K562 (cell line): ENCODE measurements around the gene PNPLA7. TPM values are rescaled to one million over a fixed set of nuclear protein-coding genes. Genes with fewer than 3 reads are reported as not detected.

Experiments
- AFF4 ChIP-seq: sonication (generic); formaldehyde crosslinking; IDR thresholded peaks from 2 replicates; pipeline ENCODE4 v1.8.0; 2023; ENCODE audit warnings: mild to moderate bottlenecking, missing genetic modification reagents
- BCOR ChIP-seq: fragments of 450-650 bp; IDR thresholded peaks from 2 replicates; pipeline ENCODE4 v1.6.1; 2016
- HMG20B ChIP-seq: fragments of 250-450 bp; sonication (Bioruptor Pico); IDR thresholded peaks from 2 replicates; pipeline ENCODE4 v1.5.0; 2021; ENCODE audit warnings: mild to moderate bottlenecking
- MCM2 ChIP-seq: fragments of 450-650 bp; IDR thresholded peaks from 2 replicates; pipeline ENCODE4 v1.6.1; 2017; ENCODE audit warnings: low read depth, mild to moderate bottlenecking
- MTA1 ChIP-seq: fragments of 450-650 bp; IDR thresholded peaks from 2 replicates; pipeline ENCODE4 v1.6.1; 2017; ENCODE audit warnings: borderline replicate concordance
- PCBP2 ChIP-seq: fragments of 200-400 bp; formaldehyde crosslinking; IDR thresholded peaks from 2 replicates; pipeline ENCODE4 v1.6.1; 2018; ENCODE audit warnings: low read length, low read depth, mild to moderate bottlenecking, moderate library complexity; ENCODE audit not compliant: poor library complexity, severe bottlenecking
- PHTF2 ChIP-seq: fragments of 250-450 bp; sonication (Bioruptor Pico); IDR thresholded peaks from 2 replicates; pipeline ENCODE4 v1.5.0; 2021; ENCODE audit warnings: mild to moderate bottlenecking
- SMAD1 ChIP-seq: fragments of 150-350 bp; IDR thresholded peaks from 2 replicates; pipeline ENCODE4 v1.6.1; 2014; ENCODE audit warnings: low read length, low read depth; ENCODE audit not compliant: partially characterized antibody
- SMARCA4 ChIP-seq: fragments of 450-650 bp; IDR thresholded peaks from 2 replicates; pipeline ENCODE4 v1.6.1; 2016
- ZNF217 ChIP-seq: sonication (generic); formaldehyde crosslinking; IDR thresholded peaks from 2 replicates; pipeline ENCODE4 v1.8.0; 2022; ENCODE audit warnings: mild to moderate bottlenecking, missing genetic modification reagents
- ZNF384 ChIP-seq: IDR thresholded peaks from 2 replicates; pipeline ENCODE4 v1.6.1; 2012; ENCODE audit warnings: low read depth, low read length, improper control_type of control experiment
- ZNF76 ChIP-seq: fragments of 250-450 bp; sonication (Bioruptor Pico); IDR thresholded peaks from 2 replicates; pipeline ENCODE4 v1.4.0; 2020; ENCODE audit warnings: mild to moderate bottlenecking, moderate library complexity, borderline replicate concordance
- polyA plus RNA-seq, 8 experiments: library from polyadenylated mRNA; depleted of rRNA in 4 of 8; stranded (reverse) in 5 of 8; unstranded in 3 of 8; fragments of >200 nt; fragmentation: Nextera tagmentation in 2 of 8; fragmentation: Illumina TruSeq in 1 of 8; extraction: Ambion mirVana in 2 of 8; extraction: Trizol in 1 of 8; gene quantifications; 2 replicates each; pipeline versions ENCODE4 v1.2.1 to v1.2.3, GENCODE V29; 2011 to 2014; ENCODE audit warnings: inconsistent platforms in 1 of 8, missing spikeins in 1 of 8
- total RNA-seq, 7 experiments: library from RNA; depleted of rRNA in 6 of 7; stranded (reverse); fragments of >200 nt in 6 of 7; fragmentation: Illumina TruSeq in 2 of 7; extraction: Trizol in 2 of 7; gene quantifications; 2 replicates each; pipeline versions ENCODE4 v1.2.1 to v1.2.3, GENCODE V29; 2011 to 2021; ENCODE audit warnings: low replicate concordance in 1 of 7
- TF ChIP-seq, protein P1 (sequence below): fragments of 200-600 bp; sonication (generic); IDR thresholded peaks from one replicate; pipeline ENCODE4 v1.6.1; 2012; ENCODE audit warnings: mild to moderate bottlenecking, low read depth, low read length, inconsistent platforms

The PNPLA7 gene
- total and polyA plus RNA-seq, 9 of the 15 experiments (the other 6 are each of a cell fraction or from before 2014, with no cell fraction given) = 0.01 to 0.85 (median 0.19) TPM; not detected in 1

DNA sequence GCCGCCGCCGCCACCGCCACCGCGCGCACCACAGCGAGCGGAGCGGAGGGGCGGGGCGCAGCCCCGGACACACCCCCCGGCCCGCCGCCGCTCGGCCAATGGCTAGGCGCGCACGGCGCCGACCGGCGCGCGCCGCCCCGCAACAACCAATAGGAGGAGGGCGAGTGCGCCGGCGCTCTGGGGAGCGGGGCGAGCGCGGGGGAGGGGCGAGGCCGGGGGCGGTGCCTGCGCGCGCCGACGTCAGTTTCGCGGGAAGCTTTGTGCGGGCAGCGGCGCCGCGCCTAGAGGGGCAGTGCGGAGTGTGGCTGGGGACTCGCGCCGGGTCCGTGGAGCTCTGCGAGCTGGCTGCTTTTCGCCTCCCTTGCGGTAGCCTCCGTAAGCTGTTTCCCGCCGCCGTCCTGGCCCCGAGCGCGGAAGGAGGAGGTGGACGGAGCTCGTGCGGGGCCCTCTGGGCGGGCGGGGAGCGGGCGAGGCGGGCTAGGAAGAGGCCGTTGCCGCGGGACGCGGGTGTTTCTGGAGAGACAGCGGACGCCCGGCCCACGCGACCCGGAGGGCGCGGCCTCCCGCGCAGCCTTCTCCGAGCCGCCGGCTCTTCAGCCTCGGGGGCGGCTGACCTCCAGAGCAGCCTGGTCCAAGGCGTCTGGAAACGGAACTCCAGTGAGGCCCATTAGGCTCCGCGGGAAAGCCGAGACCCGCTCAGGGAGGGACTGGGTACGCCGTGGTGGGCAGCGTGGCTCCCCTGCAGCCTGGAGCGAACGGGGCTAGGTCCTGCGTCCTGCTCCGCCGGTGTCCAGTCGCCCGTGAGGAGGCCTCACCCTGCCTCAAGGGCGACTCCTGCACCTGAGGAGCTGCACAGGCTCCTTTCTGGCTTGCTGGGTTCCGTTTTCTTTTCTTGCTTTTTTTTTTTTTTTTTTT lies 40.5 kb upstream of the PNPLA7 start, which contains the start of gene ZMYND19 (continued):
- TF ChIP-seq, protein P1, sequence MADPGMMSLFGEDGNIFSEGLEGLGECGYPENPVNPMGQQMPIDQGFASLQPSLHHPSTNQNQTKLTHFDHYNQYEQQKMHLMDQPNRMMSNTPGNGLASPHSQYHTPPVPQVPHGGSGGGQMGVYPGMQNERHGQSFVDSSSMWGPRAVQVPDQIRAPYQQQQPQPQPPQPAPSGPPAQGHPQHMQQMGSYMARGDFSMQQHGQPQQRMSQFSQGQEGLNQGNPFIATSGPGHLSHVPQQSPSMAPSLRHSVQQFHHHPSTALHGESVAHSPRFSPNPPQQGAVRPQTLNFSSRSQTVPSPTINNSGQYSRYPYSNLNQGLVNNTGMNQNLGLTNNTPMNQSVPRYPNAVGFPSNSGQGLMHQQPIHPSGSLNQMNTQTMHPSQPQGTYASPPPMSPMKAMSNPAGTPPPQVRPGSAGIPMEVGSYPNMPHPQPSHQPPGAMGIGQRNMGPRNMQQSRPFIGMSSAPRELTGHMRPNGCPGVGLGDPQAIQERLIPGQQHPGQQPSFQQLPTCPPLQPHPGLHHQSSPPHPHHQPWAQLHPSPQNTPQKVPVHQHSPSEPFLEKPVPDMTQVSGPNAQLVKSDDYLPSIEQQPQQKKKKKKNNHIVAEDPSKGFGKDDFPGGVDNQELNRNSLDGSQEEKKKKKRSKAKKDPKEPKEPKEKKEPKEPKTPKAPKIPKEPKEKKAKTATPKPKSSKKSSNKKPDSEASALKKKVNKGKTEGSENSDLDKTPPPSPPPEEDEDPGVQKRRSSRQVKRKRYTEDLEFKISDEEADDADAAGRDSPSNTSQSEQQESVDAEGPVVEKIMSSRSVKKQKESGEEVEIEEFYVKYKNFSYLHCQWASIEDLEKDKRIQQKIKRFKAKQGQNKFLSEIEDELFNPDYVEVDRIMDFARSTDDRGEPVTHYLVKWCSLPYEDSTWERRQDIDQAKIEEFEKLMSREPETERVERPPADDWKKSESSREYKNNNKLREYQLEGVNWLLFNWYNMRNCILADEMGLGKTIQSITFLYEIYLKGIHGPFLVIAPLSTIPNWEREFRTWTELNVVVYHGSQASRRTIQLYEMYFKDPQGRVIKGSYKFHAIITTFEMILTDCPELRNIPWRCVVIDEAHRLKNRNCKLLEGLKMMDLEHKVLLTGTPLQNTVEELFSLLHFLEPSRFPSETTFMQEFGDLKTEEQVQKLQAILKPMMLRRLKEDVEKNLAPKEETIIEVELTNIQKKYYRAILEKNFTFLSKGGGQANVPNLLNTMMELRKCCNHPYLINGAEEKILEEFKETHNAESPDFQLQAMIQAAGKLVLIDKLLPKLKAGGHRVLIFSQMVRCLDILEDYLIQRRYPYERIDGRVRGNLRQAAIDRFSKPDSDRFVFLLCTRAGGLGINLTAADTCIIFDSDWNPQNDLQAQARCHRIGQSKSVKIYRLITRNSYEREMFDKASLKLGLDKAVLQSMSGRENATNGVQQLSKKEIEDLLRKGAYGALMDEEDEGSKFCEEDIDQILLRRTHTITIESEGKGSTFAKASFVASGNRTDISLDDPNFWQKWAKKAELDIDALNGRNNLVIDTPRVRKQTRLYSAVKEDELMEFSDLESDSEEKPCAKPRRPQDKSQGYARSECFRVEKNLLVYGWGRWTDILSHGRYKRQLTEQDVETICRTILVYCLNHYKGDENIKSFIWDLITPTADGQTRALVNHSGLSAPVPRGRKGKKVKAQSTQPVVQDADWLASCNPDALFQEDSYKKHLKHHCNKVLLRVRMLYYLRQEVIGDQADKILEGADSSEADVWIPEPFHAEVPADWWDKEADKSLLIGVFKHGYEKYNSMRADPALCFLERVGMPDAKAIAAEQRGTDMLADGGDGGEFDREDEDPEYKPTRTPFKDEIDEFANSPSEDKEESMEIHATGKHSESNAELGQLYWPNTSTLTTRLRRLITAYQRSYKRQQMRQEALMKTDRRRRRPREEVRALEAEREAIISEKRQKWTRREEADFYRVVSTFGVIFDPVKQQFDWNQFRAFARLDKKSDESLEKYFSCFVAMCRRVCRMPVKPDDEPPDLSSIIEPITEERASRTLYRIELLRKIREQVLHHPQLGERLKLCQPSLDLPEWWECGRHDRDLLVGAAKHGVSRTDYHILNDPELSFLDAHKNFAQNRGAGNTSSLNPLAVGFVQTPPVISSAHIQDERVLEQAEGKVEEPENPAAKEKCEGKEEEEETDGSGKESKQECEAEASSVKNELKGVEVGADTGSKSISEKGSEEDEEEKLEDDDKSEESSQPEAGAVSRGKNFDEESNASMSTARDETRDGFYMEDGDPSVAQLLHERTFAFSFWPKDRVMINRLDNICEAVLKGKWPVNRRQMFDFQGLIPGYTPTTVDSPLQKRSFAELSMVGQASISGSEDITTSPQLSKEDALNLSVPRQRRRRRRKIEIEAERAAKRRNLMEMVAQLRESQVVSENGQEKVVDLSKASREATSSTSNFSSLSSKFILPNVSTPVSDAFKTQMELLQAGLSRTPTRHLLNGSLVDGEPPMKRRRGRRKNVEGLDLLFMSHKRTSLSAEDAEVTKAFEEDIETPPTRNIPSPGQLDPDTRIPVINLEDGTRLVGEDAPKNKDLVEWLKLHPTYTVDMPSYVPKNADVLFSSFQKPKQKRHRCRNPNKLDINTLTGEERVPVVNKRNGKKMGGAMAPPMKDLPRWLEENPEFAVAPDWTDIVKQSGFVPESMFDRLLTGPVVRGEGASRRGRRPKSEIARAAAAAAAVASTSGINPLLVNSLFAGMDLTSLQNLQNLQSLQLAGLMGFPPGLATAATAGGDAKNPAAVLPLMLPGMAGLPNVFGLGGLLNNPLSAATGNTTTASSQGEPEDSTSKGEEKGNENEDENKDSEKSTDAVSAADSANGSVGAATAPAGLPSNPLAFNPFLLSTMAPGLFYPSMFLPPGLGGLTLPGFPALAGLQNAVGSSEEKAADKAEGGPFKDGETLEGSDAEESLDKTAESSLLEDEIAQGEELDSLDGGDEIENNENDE = no peak
- TF ChIP-seq HMG20B (CRISPR knock-in tag) (no peak), MTA1 (no peak), BCOR (no peak), MCM2 (no peak), ZNF384 (peak; percentile 89), PCBP2 (no peak), PHTF2 (CRISPR knock-in tag) (no peak), ZNF217 (CRISPR knock-in tag) (no peak), SMAD1 (no peak), ZNF76 (no peak), SMARCA4 (no peak), AFF4 (CRISPR knock-in tag) (no peak)
